ENCODE measurements around the gene FREM1. TPM values are rescaled to one million over a fixed set of nuclear protein-coding genes. Genes with fewer than 3 reads are reported as not detected.

The FREM1 gene
- total RNA-seq, 1 donor from 2014 or later, result 2.2 TPM

- peaks cover 2% of the 10 kb centered on the region for H3K27me3 Mint-ChIP-seq (ENCODE audit: unreplicated experiment)
- TF ChIP-seq CTCF (IDR thresholded peaks at IDR 0.05), result no peak
- no peaks in the 10 kb centered on the region for H3K36me3 Mint-ChIP-seq (ENCODE audit: unreplicated experiment)
- no peak overlapping the region for H3K27ac Mint-ChIP-seq (ENCODE audit: unreplicated experiment)
- H3K4me3 Mint-ChIP-seq (ENCODE audit: unreplicated experiment), result no peak overlapping the region
- H3K9me3 Mint-ChIP-seq (ENCODE audit: unreplicated experiment), result no peaks in the 10 kb centered on the region
- H3K4me1 Mint-ChIP-seq (ENCODE audit: unreplicated experiment), result peaks cover 14% of the 10 kb centered on the region
- no peak for DNase-seq (ENCODE audit: extremely low spot score, unreplicated experiment)
These were observed 98.4 kb downstream of the FREM1 start for GRCh38 chr9:14811844-14812243.

GRCh38 chr9:14806941-14807520, 103.2 kb downstream of the FREM1 start:
- Mint-ChIP-seq H3K9me3 (ENCODE audit: unreplicated experiment) (no peaks in the 10 kb centered on the region), H3K4me1 (ENCODE audit: unreplicated experiment) (no peaks in the 10 kb centered on the region), H3K27ac (ENCODE audit: unreplicated experiment) (no peak overlapping the region), H3K36me3 (ENCODE audit: unreplicated experiment) (no peaks in the 10 kb centered on the region), H3K4me3 (ENCODE audit: unreplicated experiment) (no peak overlapping the region), H3K27me3 (ENCODE audit: unreplicated experiment) (peaks cover 2% of the 10 kb centered on the region)
- no peak for TF ChIP-seq CTCF (IDR thresholded peaks at IDR 0.05)
- no peak for DNase-seq (ENCODE audit: extremely low spot score, unreplicated experiment)

GRCh38 chr9:14799030-14799429, 111.2 kb downstream of the FREM1 start:
- Mint-ChIP-seq H3K9me3 (ENCODE audit: unreplicated experiment) (no peaks in the 10 kb centered on the region), H3K4me3 (ENCODE audit: unreplicated experiment) (no peak overlapping the region), H3K4me1 (ENCODE audit: unreplicated experiment) (no peaks in the 10 kb centered on the region), H3K27me3 (ENCODE audit: unreplicated experiment) (peaks cover 12% of the 10 kb centered on the region), H3K36me3 (ENCODE audit: unreplicated experiment) (no peaks in the 10 kb centered on the region), H3K27ac (ENCODE audit: unreplicated experiment) (no peak overlapping the region)
- no peak for TF ChIP-seq CTCF (IDR thresholded peaks at IDR 0.05)
- no peak for DNase-seq (ENCODE audit: extremely low spot score, unreplicated experiment)

- no peak for DNase-seq (ENCODE audit: extremely low spot score, unreplicated experiment)
- no peaks in the 10 kb centered on the region for H3K9me3 Mint-ChIP-seq (ENCODE audit: unreplicated experiment)
- H3K27ac Mint-ChIP-seq (ENCODE audit: unreplicated experiment), result no peak overlapping the region
- no peak for TF ChIP-seq CTCF (IDR thresholded peaks at IDR 0.05)
- H3K4me1 Mint-ChIP-seq (ENCODE audit: unreplicated experiment), result no peaks in the 10 kb centered on the region
- peaks cover 14% of the 10 kb centered on the region for H3K27me3 Mint-ChIP-seq (ENCODE audit: unreplicated experiment)
- H3K36me3 Mint-ChIP-seq (ENCODE audit: unreplicated experiment), result no peaks in the 10 kb centered on the region
- H3K4me3 Mint-ChIP-seq (ENCODE audit: unreplicated experiment), result no peak overlapping the region
These were observed 112.8 kb downstream of the FREM1 start for GRCh38 chr9:14797435-14797834.

- Mint-ChIP-seq H3K4me1 (ENCODE audit: unreplicated experiment) (no peaks in the 10 kb centered on the region), H3K4me3 (ENCODE audit: unreplicated experiment) (no peak overlapping the region), H3K36me3 (ENCODE audit: unreplicated experiment) (no peaks in the 10 kb centered on the region), H3K27ac (ENCODE audit: unreplicated experiment) (no peak overlapping the region), H3K9me3 (ENCODE audit: unreplicated experiment) (no peaks in the 10 kb centered on the region), H3K27me3 (ENCODE audit: unreplicated experiment) (peaks cover 30% of the 10 kb centered on the region)
- DNase-seq (ENCODE audit: extremely low spot score, unreplicated experiment), result no peak
- no peak for TF ChIP-seq CTCF (IDR thresholded peaks at IDR 0.05)
These were observed 116.8 kb downstream of the FREM1 start for GRCh38 chr9:14793389-14793788.
